Endothelial cell of umbilical vein (primary cell): ENCODE data around the gene ABCA10.

ENCODE experiments used
- EZH2 ChIP-seq: IDR thresholded peaks from 2 replicates; pipeline ENCODE4 v1.6.1; 2012; ENCODE audit warnings: borderline replicate concordance, low read depth, mild to moderate bottlenecking, moderate library complexity, low read length, inconsistent platforms; ENCODE audit not compliant: severe bottlenecking
- FOS ChIP-seq: IDR thresholded peaks from 2 replicates; pipeline ENCODE4 v1.6.1; 2011; ENCODE audit warnings: mild to moderate bottlenecking, low read length, moderate library complexity, borderline replicate concordance; ENCODE audit not compliant: insufficient read depth
- JUN ChIP-seq: IDR thresholded peaks from 2 replicates; pipeline ENCODE4 v1.6.1; 2011; ENCODE audit warnings: borderline replicate concordance, low read depth; ENCODE audit not compliant: insufficient read length, insufficient read depth
- MAX ChIP-seq: IDR thresholded peaks from 2 replicates; pipeline ENCODE4 v1.6.1; 2011; ENCODE audit not compliant: insufficient read depth, insufficient read length
- POLR2A ChIP-seq: IDR thresholded peaks from 2 replicates; pipeline ENCODE4 v1.6.1; 2012; ENCODE audit warnings: low read depth, mild to moderate bottlenecking, control low read depth, low read length
- POLR2AphosphoS5 ChIP-seq: IDR thresholded peaks from 2 replicates; pipeline ENCODE4 v1.6.1; 2012; ENCODE audit warnings: low read depth, mild to moderate bottlenecking, control low read depth, low read length, moderate library complexity; ENCODE audit not compliant: insufficient read depth
- TF ChIP-seq, protein P1 (sequence below), 2 donors: IDR thresholded peaks; 1 replicate in 1 of 2; 2 replicates in 1 of 2; pipeline ENCODE4 v1.5.1; 2011; ENCODE audit warnings: low read length in 2 of 2, mild to moderate bottlenecking in 2 of 2, moderate library complexity in 2 of 2, control low read depth in 1 of 2, inconsistent platforms in 1 of 2, low read depth in 1 of 2; ENCODE audit not compliant: insufficient read depth in 1 of 2; ENCODE audit errors: extremely low read depth in 1 of 2

DNA sequence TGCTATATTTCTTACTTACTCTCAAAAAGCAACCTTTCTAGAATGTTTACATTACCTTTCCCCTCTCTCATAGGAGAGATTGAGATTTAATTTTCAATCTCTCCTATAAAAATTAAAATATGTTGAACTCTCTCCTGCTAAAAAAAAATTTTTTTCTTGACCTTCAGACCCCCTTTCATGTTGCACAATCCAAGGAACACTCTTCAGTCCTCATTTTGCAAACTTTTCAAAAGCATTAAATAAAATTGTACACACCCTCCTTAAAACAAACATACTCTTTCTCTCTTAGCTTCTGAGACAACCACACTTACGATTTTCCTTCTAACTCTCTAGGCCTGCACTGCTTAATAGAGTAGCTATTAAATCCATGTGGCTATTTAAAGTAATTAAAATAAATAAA is 78.3 kb downstream of the ABCA10 start:
- TF ChIP-seq, protein P1, sequence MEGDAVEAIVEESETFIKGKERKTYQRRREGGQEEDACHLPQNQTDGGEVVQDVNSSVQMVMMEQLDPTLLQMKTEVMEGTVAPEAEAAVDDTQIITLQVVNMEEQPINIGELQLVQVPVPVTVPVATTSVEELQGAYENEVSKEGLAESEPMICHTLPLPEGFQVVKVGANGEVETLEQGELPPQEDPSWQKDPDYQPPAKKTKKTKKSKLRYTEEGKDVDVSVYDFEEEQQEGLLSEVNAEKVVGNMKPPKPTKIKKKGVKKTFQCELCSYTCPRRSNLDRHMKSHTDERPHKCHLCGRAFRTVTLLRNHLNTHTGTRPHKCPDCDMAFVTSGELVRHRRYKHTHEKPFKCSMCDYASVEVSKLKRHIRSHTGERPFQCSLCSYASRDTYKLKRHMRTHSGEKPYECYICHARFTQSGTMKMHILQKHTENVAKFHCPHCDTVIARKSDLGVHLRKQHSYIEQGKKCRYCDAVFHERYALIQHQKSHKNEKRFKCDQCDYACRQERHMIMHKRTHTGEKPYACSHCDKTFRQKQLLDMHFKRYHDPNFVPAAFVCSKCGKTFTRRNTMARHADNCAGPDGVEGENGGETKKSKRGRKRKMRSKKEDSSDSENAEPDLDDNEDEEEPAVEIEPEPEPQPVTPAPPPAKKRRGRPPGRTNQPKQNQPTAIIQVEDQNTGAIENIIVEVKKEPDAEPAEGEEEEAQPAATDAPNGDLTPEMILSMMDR (IDR thresholded peaks at IDR 0.05; ENCODE audit: extremely low read depth in 1 of 2, insufficient read depth in 1 of 2, low read depth in 1 of 2, low read length in 2 of 2), result no peak
- TF ChIP-seq POLR2A, result no peak
- TF ChIP-seq EZH2, result no peak
- TF ChIP-seq POLR2AphosphoS5, result no peak
- no peak for TF ChIP-seq FOS
- no peak for TF ChIP-seq MAX
- TF ChIP-seq JUN, result no peak
